Measurements from ENCODE around the gene CCNDBP1. TPM values are rescaled to one million over a fixed set of nuclear protein-coding genes. Genes with fewer than 3 reads are reported as not detected.

The CCNDBP1 gene
- total and polyA plus RNA-seq, 2 of the 8 experiments (the other 6 are each of a cell fraction or from before 2014, with no cell fraction given): 23.4 to 29.0 TPM

GRCh38 chr15:43153269-43153668 is 31.9 kb upstream of the CCNDBP1 start:
- Histone ChIP-seq H3K4ac (replicated peaks; ENCODE audit: insufficient read length, low read depth, low read length) (no peak overlapping the region), H3K14ac (ENCODE audit: insufficient read length) (no peak overlapping the region), H2AK5ac (ENCODE audit: low read depth, low read length) (no peak overlapping the region), H3K23me2 (ENCODE audit: low read depth, low read length) (no peaks in the 10 kb centered on the region), H3K9me3 (ENCODE audit: insufficient read depth in 2 of 2, low read depth in 1 of 2, low read length in 1 of 2) (no peaks in the 10 kb centered on the region), H3K79me2 (ENCODE audit: control insufficient read depth in 1 of 2, insufficient read depth in 2 of 2, low read length in 2 of 2) (no peaks in the 10 kb centered on the region), H3K56ac (replicated peaks; ENCODE audit: insufficient read length, low read depth, low read length) (no peak overlapping the region), H4K5ac (ENCODE audit: insufficient read length, low read depth, low read length) (no peak overlapping the region), H3K27ac (ENCODE audit: low read depth, low read length) (no peak overlapping the region), H4K91ac (replicated peaks; ENCODE audit: insufficient read length, low read length) (no peak overlapping the region), H4K8ac (ENCODE audit: extremely low read depth, insufficient read depth, low read length) (no peak overlapping the region), H3K18ac (ENCODE audit: extremely low read depth, low read length) (no peak overlapping the region), H2BK5ac (ENCODE audit: low read depth, low read length) (no peak overlapping the region), H3K27me3 (replicated peaks in 1 of 4; ENCODE audit: control insufficient read depth in 3 of 4, extremely low read depth in 1 of 4, insufficient read depth in 3 of 4, low read length in 3 of 4) (no peaks in the 10 kb centered on the region), H3K9ac (replicated peaks in 1 of 4; ENCODE audit: extremely low read depth in 1 of 4, low read depth in 3 of 4, low read length in 3 of 4) (no peak overlapping the region), H3K4me1 (replicated peaks in 1 of 4; ENCODE audit: control insufficient read depth in 3 of 4, insufficient read depth in 4 of 4, low read length in 3 of 4) (no peaks in the 10 kb centered on the region), H3K36me3 (ENCODE audit: control insufficient read depth in 2 of 4, insufficient read depth in 4 of 4, low read length in 3 of 4) (no peaks in the 10 kb centered on the region), H3K4me2 (ENCODE audit: insufficient read depth in 1 of 2, low read depth in 2 of 2, low read length in 2 of 2) (no peak overlapping the region), H2BK15ac (ENCODE audit: low read length) (no peak overlapping the region), H2AFZ (ENCODE audit: low read length) (no peak overlapping the region), H2BK120ac (replicated peaks; ENCODE audit: low read depth, low read length) (no peak overlapping the region), H3K4me3 (ENCODE audit: extremely low read depth in 1 of 4, insufficient read depth in 2 of 4, low read depth in 3 of 4, low read length in 4 of 4) (no peak overlapping the region), H2BK12ac (ENCODE audit: low read depth, low read length) (no peak overlapping the region), H2BK20ac (ENCODE audit: low read length) (no peak overlapping the region), H3K23ac (ENCODE audit: insufficient read length) (no peak overlapping the region), H4K20me1 (replicated peaks in 1 of 2; ENCODE audit: control insufficient read depth in 1 of 2, insufficient read depth in 2 of 2, low read length in 2 of 2) (no peaks in the 10 kb centered on the region), H3K79me1 (ENCODE audit: low read depth, low read length) (no peaks in the 10 kb centered on the region)
- no peak for TF ChIP-seq SUZ12 (IDR thresholded peaks at IDR 0.05; ENCODE audit: low read length)
- no peak for TF ChIP-seq TBP (IDR thresholded peaks at IDR 0.05; ENCODE audit: low read depth, low read length)
- no peak for TF ChIP-seq JUND (IDR thresholded peaks at IDR 0.05; ENCODE audit: low read length)
- no peak for TF ChIP-seq RAD21 (IDR thresholded peaks at IDR 0.05 in 1 of 2, conservative IDR thresholded peaks at IDR 0.05 in 1 of 2; ENCODE audit: low read depth in 2 of 2, low read length in 2 of 2)
- TF ChIP-seq YY1 (IDR thresholded peaks at IDR 0.05; ENCODE audit: low read depth, low read length): no peak
- FAIRE-seq (no peak), DNase-seq (ENCODE audit: low read depth in 1 of 2, low spot score in 2 of 2) (no peak)
- ChIA-PET CTCF (ENCODE audit: partially characterized antibody) (interaction anchor here (0.7 kb wide), 1 partner anchor 51 kb away, joined by 3 read pairs; no protein-coding TSS in a partner anchor), POLR2A (ENCODE audit: partially characterized antibody) (no interaction called here)

All from H1 (cell line).